ENCODE data around the gene UBR4.
"Not testable (repeated sequence)": the region's sequence is repeated elsewhere in the genome, so short reads cannot be mapped to it uniquely, and the experiment has no call there.

The UBR4 gene

GRCh38 chr1:19219451-19219850, 9.4 kb upstream of the UBR4 start:
- DNase-seq (ENCODE audit: low read depth, low spot score) = no peak
- in situ Hi-C loops (cut with HindIII; ENCODE audit: low sequenced_read_pairs) = no loop called here
- H3K4me3 ChIP-seq (ENCODE audit: low read depth, low read length) = no peak overlapping the region
- TF ChIP-seq CTCF (IDR thresholded peaks at IDR 0.05; ENCODE audit: low read depth, low read length) = no peak

GRCh38 chr1:19216585-19216984, 6.5 kb upstream of the UBR4 start:
- DNase-seq (ENCODE audit: low read depth, low spot score); in situ Hi-C loops (cut with HindIII; ENCODE audit: low sequenced_read_pairs); H3K4me3 ChIP-seq (ENCODE audit: low read depth, low read length): not testable (repeated sequence)

- no peak overlapping the region for H3K4me3 ChIP-seq (ENCODE audit: low read depth, low read length)
- DNase-seq (ENCODE audit: low read depth, low spot score) = no peak
- in situ Hi-C loops (cut with HindIII; ENCODE audit: low sequenced_read_pairs) = no loop called here
- TF ChIP-seq CTCF (IDR thresholded peaks at IDR 0.05; ENCODE audit: low read depth, low read length) = no peak
Measured at GRCh38 chr1:19213580-19213979, 3.5 kb upstream of the UBR4 start.

- no peak for DNase-seq (ENCODE audit: low read depth, low spot score)
- in situ Hi-C loops (cut with HindIII; ENCODE audit: low sequenced_read_pairs) = no loop called here
- H3K4me3 ChIP-seq (ENCODE audit: low read depth, low read length) = no peak overlapping the region
- no peak for TF ChIP-seq CTCF (IDR thresholded peaks at IDR 0.05; ENCODE audit: low read depth, low read length)
Measured at GRCh38 chr1:19212167-19212566, 2.1 kb upstream of the UBR4 start.

- TF ChIP-seq CTCF (IDR thresholded peaks at IDR 0.05; ENCODE audit: low read depth, low read length) = no peak
- peak overlapping the region; percentile 77 for H3K4me3 ChIP-seq (ENCODE audit: low read depth, low read length)
- in situ Hi-C loops (cut with HindIII; ENCODE audit: low sequenced_read_pairs) = no loop called here
- DNase-seq (ENCODE audit: low read depth, low spot score) = peak; percentile 32
Measured at GRCh38 chr1:19210772-19211549, 895 bp upstream of the UBR4 start.

- H3K4me3 ChIP-seq (ENCODE audit: low read depth, low read length) = peak overlapping the region; percentile 77
- no peak for TF ChIP-seq CTCF (IDR thresholded peaks at IDR 0.05; ENCODE audit: low read depth, low read length)
- DNase-seq (ENCODE audit: low read depth, low spot score) = peak; percentile 52
- in situ Hi-C loops (cut with HindIII; ENCODE audit: low sequenced_read_pairs) = no loop called here
Measured at GRCh38 chr1:19209439-19209989, 552 bp downstream of the UBR4 start.

- DNase-seq (ENCODE audit: low read depth, low spot score) = peak; percentile 59
- no peak for TF ChIP-seq CTCF (IDR thresholded peaks at IDR 0.05; ENCODE audit: low read depth, low read length)
- in situ Hi-C loops (cut with HindIII; ENCODE audit: low sequenced_read_pairs) = no loop called here
Measured at GRCh38 chr1:19208710-19209438, 1.2 kb downstream of the UBR4 start.

More at GRCh38 chr1:19208710-19209438, 1.2 kb downstream of the UBR4 start:
- H3K4me3 ChIP-seq (ENCODE audit: low read depth, low read length) = peak overlapping the region; percentile 77
